Keratinocyte (primary cell): ENCODE results near the gene SPTBN4. TPM values are rescaled to one million over a fixed set of nuclear protein-coding genes. Genes with fewer than 3 reads are reported as not detected.
A peak's percentile ranks its signal among the peaks of the same experiment; 100 is the strongest.

Experiments
- DNase-seq: peaks from one replicate; pipeline ENCODE4 v3.0.0-alpha.2; 2011; ENCODE audit warnings: low read depth, missing footprints, low spot score
- FAIRE-seq: peaks from 2 replicates; lab custom pipeline; 2011; peaks lifted over from hg19 to GRCh38; lab: Jason Lieb, UNC
- H2AFZ ChIP-seq: 2 replicates; pipeline ENCODE4 v1.6.0; 2012; ENCODE audit warnings: low read length, control low read depth, inconsistent platforms; ENCODE audit not compliant: control insufficient read depth
- H3K27ac ChIP-seq: 2 replicates; pipeline ENCODE4 v1.5.1; 2011; ENCODE audit warnings: low read length; ENCODE audit not compliant: control insufficient read depth, insufficient read depth
- H3K27me3 ChIP-seq: 3 replicates; pipeline ENCODE4 v1.6.0; 2011; ENCODE audit warnings: low read length; ENCODE audit not compliant: control insufficient read depth, insufficient read depth; ENCODE audit errors: extremely low read depth
- H3K36me3 ChIP-seq, 2 experiments: 2 replicates in 1 of 2; 3 replicates in 1 of 2; pipeline ENCODE4 v1.5.1; 2011; ENCODE audit warnings: low read length in 2 of 2, mild to moderate bottlenecking in 1 of 2; ENCODE audit not compliant: control insufficient read depth in 2 of 2, insufficient read depth in 2 of 2; ENCODE audit errors: extremely low read depth in 1 of 2
- H3K4me1 ChIP-seq: 3 replicates; pipeline ENCODE4 v1.5.1; 2011; ENCODE audit warnings: low read length; ENCODE audit not compliant: control insufficient read depth, insufficient read depth; ENCODE audit errors: extremely low read depth
- H3K4me2 ChIP-seq: 3 replicates; pipeline ENCODE4 v1.6.0; 2011; ENCODE audit warnings: low read depth, low read length; ENCODE audit not compliant: control insufficient read depth, insufficient read depth; ENCODE audit errors: extremely low read depth
- H3K4me3 ChIP-seq, 3 experiments: fragments of 200-600 bp in 1 of 3; sonication (generic) in 1 of 3; 2 replicates in 2 of 3; 3 replicates in 1 of 3; pipeline ENCODE4 v1.5.1; 2011 to 2016; ENCODE audit warnings: low read length in 3 of 3, mild to moderate bottlenecking in 3 of 3, control low read depth in 2 of 3, inconsistent platforms in 1 of 3, low read depth in 1 of 3, mixed read lengths in 1 of 3, mixed run types in 1 of 3, moderate library complexity in 1 of 3; ENCODE audit not compliant: control insufficient read depth in 2 of 3, insufficient read depth in 2 of 3; ENCODE audit errors: extremely low read depth in 1 of 3
- H3K79me2 ChIP-seq: 2 replicates; pipeline ENCODE4 v1.6.0; 2012; ENCODE audit warnings: low read length; ENCODE audit not compliant: control insufficient read depth, insufficient read depth
- H3K9ac ChIP-seq: 3 replicates; pipeline ENCODE4 v1.6.0; 2011; ENCODE audit warnings: low read length; ENCODE audit not compliant: control insufficient read depth, insufficient read depth; ENCODE audit errors: extremely low read depth
- H3K9me1 ChIP-seq: 3 replicates; pipeline ENCODE4 v1.6.0; 2011; ENCODE audit warnings: low read length; ENCODE audit not compliant: control insufficient read depth, insufficient read depth; ENCODE audit errors: extremely low read depth
- H3K9me3 ChIP-seq: 2 replicates; pipeline ENCODE4 v1.5.1; 2012; ENCODE audit warnings: low read depth, low read length; ENCODE audit not compliant: control insufficient read depth
- H4K20me1 ChIP-seq: 3 replicates; pipeline ENCODE4 v1.6.0; 2011; ENCODE audit warnings: low read length; ENCODE audit not compliant: control insufficient read depth, insufficient read depth; ENCODE audit errors: extremely low read depth
- EZH2 ChIP-seq: IDR thresholded peaks from one replicate; pipeline ENCODE4 v1.6.1; 2012; ENCODE audit warnings: inconsistent platforms, mild to moderate bottlenecking, low read length, moderate library complexity
- dilution Hi-C: fragments of 300-500 bp; cut with MboI; formaldehyde crosslinking; loops from one replicate; pipeline ENCODE4 v1.7.0; 2020; ENCODE audit warnings: low sequenced_read_pairs; ENCODE audit not compliant: extremely low pct_ligation_motif_present
- polyA plus RNA-seq, 5 experiments: library from polyadenylated mRNA; depleted of rRNA in 3 of 5; stranded (reverse) in 3 of 5; stranded (forward) in 1 of 5; unstranded in 1 of 5; fragments of >200 nt; gene quantifications; 1 replicate in 1 of 5; 2 replicates in 3 of 5; 3 replicates in 1 of 5; pipeline versions ENCODE4 v1.2.1 to v1.2.3, GENCODE V29; 2011 to 2012; ENCODE audit warnings: missing spikeins in 2 of 5, low read depth in 1 of 5, low replicate concordance in 1 of 5
- TF ChIP-seq, protein P1 (sequence below), 3 experiments: IDR thresholded peaks in 1 of 3; conservative IDR thresholded peaks in 1 of 3; optimal IDR thresholded peaks in 1 of 3; 2 replicates in 2 of 3; 3 replicates in 1 of 3; pipeline versions ENCODE3 to v1.5.1; 2011; ENCODE audit warnings: low read length in 3 of 3, mild to moderate bottlenecking in 3 of 3, moderate library complexity in 2 of 3, control low read depth in 1 of 3, inconsistent platforms in 1 of 3; ENCODE audit not compliant: insufficient read depth in 2 of 3; ENCODE audit errors: extremely low read depth in 1 of 3

SPTBN4 gene
- polyA plus RNA-seq, 1 donor (not counting 4 experiments of a cell fraction or from before 2014, with no cell fraction given) = 0.17 TPM

DNA sequence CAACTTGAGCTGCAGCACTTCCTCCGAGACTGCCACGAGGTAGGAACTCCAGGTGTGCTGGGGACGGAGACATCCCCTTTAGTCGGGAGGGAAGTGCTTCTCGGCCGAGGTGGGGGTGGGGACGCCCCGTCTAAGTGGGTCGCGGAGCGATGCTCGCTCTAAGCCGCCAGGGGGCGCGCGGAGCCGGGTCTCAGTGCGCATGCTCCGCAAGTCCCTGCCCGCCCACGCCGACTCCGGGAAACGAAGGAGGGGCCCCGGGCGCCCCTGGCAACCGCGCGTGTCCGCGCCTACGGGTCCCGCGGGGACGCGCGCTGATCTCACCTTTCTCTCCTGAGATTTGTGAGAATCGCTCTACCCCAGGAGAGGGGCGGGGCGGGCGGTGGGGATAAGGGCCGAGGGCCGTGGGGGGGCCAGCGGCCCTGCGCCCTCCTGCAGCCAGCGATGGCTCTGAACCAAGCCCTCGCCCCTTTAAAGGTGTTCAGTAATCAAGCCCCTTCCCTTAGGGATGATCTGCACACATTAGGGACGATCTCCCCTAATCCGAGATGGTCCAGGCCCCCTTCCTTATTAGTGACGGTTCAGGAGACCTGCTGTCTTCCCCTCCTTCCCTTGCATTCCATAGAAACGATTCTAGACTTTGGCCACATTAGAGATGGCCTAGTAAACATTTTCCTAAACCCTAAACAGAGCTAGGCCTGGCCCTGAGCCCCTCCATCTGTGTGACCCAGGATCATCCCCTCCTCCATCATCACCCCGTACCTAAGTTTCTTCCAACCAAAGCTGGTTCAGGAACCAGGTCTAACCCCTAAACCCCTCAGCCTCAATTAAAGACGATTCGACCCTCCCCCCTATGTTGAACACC is 62.5 kb downstream of the SPTBN4 start:
- H3K9ac ChIP-seq = no peak overlapping the region
- H3K4me2 ChIP-seq = peak overlapping the region; percentile 78
- FAIRE-seq (no peak), DNase-seq (peak; percentile 30)
- H2AFZ ChIP-seq = peak overlapping the region; percentile 66
- dilution Hi-C loops = no loop called here
- no peaks in the 10 kb centered on the region for H4K20me1 ChIP-seq
- peak overlapping the region; percentile 24 to 48 (median 35) for H3K4me3 ChIP-seq
- no peak overlapping the region for H3K27ac ChIP-seq
- no peak for TF ChIP-seq EZH2
- TF ChIP-seq, protein P1, sequence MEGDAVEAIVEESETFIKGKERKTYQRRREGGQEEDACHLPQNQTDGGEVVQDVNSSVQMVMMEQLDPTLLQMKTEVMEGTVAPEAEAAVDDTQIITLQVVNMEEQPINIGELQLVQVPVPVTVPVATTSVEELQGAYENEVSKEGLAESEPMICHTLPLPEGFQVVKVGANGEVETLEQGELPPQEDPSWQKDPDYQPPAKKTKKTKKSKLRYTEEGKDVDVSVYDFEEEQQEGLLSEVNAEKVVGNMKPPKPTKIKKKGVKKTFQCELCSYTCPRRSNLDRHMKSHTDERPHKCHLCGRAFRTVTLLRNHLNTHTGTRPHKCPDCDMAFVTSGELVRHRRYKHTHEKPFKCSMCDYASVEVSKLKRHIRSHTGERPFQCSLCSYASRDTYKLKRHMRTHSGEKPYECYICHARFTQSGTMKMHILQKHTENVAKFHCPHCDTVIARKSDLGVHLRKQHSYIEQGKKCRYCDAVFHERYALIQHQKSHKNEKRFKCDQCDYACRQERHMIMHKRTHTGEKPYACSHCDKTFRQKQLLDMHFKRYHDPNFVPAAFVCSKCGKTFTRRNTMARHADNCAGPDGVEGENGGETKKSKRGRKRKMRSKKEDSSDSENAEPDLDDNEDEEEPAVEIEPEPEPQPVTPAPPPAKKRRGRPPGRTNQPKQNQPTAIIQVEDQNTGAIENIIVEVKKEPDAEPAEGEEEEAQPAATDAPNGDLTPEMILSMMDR (optimal IDR thresholded peaks at IDR 0.05 in 1 of 3, IDR thresholded peaks at IDR 0.05 in 1 of 3, conservative IDR thresholded peaks at IDR 0.05 in 1 of 3; ENCODE audit: extremely low read depth in 1 of 3, insufficient read depth in 2 of 3, low read length in 3 of 3) = peak; percentile 88 to 98 (median 98)
- H3K79me2 ChIP-seq = no peaks in the 10 kb centered on the region
- no peaks in the 10 kb centered on the region for H3K36me3 ChIP-seq
- no peaks in the 10 kb centered on the region for H3K27me3 ChIP-seq
- H3K9me1 ChIP-seq = no peaks in the 10 kb centered on the region
- H3K4me1 ChIP-seq = peaks cover 3% of the 10 kb centered on the region
- H3K9me3 ChIP-seq = no peaks in the 10 kb centered on the region

DNA sequence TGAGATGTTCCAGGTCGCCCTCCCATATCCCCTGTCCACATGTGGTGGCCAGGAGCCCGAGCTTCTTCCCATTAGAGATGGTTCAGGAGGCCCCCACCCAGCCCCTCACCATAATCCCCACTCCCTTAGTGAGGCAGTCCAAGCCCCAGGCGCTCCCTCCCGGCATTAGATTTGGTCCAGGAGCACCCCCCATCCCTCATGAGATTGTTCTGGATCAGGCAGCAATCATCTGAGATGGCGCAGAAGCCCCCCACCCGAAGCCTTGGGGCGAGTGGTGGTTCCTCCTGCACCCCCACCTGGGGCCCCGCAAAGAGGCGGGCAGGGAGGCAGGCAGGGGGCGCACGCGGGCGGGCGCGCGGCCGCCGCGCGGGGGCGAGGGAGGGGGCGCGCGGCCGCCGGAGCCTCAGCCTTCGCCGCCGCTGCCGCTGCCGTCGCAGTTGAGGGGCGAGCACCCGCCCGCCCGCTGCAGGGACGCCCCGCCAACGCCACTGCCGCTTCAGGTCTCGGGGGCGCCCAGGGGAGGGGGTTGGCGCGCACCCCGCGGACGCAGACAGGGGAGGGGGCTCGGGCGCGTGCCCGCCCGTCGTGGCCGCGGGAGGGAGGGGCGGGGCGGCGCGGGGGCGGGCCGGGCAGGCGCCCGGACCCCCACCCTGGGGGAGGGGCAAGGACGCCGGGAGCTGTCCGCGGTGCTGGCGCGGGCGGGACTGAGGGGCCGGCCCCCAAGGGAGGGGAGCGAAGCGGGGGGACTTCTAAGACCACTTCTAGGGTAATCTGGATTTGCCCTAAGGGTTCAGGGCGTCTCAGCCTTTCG is 63.5 kb downstream of the SPTBN4 start:
- H3K36me3 ChIP-seq = no peaks in the 10 kb centered on the region
- TF ChIP-seq, protein P1 (optimal IDR thresholded peaks at IDR 0.05 in 1 of 3, IDR thresholded peaks at IDR 0.05 in 1 of 3, conservative IDR thresholded peaks at IDR 0.05 in 1 of 3; ENCODE audit: extremely low read depth in 1 of 3, insufficient read depth in 2 of 3, low read length in 3 of 3) = peak in 2 of 3 experiments; percentile 7 to 24
- no peak for TF ChIP-seq EZH2
- no peak overlapping the region for H2AFZ ChIP-seq
- no peak overlapping the region for H3K4me2 ChIP-seq
- H3K27me3 ChIP-seq = no peaks in the 10 kb centered on the region
- H3K79me2 ChIP-seq = no peaks in the 10 kb centered on the region
- H3K4me3 ChIP-seq = no peak overlapping the region
- H3K9me3 ChIP-seq = no peaks in the 10 kb centered on the region
- DNase-seq (no peak), FAIRE-seq (no peak)
- H3K4me1 ChIP-seq = peaks cover 3% of the 10 kb centered on the region
- H3K9ac ChIP-seq = no peak overlapping the region
- H3K9me1 ChIP-seq = no peaks in the 10 kb centered on the region
- H4K20me1 ChIP-seq = no peaks in the 10 kb centered on the region
- dilution Hi-C loops = no loop called here
- H3K27ac ChIP-seq = no peak overlapping the region
